Pons (tissue), 1 donor: ENCODE data around the gene SNX7.

Experiments used
- DNase-seq: peaks from one replicate; pipeline ENCODE4 v3.0.0-alpha.2; 2016; ENCODE audit warnings: low spot score

The SNX7 gene

DNA sequence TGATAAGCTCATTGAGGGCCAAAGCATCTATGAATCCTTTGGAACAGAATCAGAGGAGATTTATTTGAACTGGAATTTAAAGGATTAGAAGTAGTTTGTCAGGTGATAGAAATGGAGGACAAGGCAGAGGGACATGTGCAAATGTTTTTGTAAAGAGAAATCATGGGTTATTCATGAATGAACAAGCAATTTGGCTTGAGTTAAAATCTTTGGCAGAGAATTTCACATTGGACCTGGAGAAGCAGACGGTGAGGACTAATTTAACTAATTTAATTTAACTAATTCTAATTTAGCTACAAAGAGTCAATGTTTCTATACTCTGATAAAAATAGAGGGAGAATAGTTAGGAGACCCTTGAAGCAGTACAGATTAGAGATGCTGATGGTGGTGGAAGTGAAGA lies 36.3 kb downstream of the SNX7 start:
- DNase-seq = no peak

DNA sequence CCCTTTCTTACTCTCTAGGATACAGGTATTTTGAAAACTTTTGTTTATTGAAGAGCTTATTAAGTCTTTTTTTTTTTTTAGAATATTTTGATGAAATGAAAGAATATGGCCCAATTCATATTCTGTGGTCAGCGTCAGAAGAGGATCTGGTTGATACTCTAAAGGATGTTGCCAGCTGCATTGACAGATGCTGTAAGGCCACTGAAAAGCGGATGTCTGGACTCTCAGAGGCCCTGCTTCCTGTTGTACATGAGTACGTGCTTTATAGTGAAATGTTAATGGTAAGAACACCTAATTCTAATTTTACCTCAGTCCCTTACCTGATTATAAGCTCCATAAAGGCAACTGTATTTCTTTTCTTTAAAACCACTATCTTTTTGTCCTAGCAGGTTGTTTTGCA lies 37.1 kb downstream of the SNX7 start:
- no peak for DNase-seq

DNA sequence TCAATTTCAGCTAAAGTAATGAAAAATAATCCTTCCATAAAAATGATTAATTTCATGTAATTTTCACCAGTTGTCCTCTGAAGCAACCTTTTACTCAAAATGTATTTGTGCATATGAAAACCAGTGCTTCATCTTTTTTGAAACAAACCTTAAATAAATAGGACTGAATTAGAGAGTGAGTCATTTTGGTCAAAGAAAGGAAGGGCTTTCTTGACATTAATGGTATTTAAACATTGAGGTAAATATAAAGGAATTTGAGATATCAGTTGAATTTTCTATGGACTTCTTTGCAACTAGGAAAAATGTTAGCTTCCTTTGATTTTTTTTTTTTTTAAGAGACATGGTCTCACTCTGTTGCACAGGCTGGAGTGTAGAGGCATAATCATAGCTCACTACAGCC lies 38.7 kb downstream of the SNX7 start:
- no peak for DNase-seq

DNA sequence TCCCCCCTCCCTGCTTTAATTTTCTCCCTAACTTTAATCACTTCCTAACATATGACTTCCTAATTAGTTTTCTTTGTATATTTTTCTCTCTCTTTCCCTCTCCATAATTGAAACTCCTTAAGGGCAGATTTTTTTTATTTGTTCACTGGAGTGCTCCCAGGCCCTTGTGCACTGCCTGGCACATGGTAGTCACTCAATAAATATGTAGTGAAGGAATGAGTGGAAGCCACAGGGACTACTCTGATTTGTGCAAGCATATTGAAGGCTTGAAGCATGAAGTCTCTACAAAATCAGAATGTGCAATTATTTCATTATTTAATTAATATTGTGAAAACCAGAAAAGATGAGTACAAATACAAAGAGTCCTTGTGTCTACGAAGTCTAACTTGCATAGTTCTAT lies 41.5 kb downstream of the SNX7 start:
- no peak for DNase-seq

DNA sequence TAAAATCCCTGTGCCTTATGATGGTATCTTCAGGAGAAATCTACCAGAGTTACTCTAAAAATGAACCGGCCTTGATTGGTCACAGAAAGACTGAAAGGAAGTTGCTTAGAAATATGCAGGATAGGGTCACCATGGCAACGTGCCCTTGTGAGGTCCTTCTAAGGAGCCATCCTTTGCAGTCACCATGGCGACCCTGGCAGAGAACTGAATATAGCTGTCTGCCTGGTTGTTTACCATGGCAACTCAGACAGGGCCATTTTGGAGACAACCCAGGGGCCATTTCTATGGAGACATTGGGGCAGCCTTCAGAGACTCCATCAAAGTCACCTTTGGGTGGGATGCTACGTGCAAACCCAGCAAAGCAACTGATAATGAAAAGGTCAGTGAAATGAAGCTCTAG lies 43.0 kb downstream of the SNX7 start:
- peak; percentile 64 for DNase-seq

DNA sequence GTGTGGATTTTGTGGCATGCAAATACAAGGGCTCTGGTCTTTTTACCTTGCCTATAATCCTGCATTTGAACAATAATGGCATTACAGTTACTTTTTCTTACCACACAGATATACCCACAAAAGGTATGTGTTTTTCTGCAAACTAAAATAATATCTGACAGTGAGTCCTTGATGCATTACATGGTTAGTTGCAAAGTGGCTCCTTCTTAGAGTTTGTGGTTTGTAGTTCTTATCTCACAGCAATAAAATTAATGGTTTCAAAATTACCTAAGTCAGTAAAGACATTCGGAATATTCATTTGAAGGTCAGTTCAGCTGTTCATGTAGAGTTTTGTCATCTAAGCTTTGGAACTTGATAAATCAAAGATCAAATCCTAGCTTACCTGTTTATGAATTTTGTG lies 43.5 kb downstream of the SNX7 start:
- no peak for DNase-seq

DNA sequence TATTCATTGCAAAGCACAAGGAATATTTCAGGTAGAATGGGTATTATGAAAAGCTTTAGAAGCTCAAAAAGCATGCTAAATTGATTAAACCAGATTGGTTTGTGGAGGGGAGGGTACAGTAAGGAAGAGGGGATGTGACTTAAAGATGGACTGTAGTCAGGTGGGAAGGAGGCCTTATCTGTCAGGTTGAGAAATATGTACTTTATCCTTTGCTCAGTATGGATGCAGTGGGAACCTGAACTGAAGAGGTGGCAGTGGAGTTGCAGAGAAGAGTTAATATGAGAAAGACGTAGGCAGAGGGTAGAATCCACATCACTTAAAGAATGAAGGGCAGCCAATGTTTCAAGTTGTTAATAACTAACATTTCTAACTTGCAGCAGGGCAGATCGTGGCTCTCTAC lies 44.1 kb downstream of the SNX7 start:
- no peak for DNase-seq

DNA sequence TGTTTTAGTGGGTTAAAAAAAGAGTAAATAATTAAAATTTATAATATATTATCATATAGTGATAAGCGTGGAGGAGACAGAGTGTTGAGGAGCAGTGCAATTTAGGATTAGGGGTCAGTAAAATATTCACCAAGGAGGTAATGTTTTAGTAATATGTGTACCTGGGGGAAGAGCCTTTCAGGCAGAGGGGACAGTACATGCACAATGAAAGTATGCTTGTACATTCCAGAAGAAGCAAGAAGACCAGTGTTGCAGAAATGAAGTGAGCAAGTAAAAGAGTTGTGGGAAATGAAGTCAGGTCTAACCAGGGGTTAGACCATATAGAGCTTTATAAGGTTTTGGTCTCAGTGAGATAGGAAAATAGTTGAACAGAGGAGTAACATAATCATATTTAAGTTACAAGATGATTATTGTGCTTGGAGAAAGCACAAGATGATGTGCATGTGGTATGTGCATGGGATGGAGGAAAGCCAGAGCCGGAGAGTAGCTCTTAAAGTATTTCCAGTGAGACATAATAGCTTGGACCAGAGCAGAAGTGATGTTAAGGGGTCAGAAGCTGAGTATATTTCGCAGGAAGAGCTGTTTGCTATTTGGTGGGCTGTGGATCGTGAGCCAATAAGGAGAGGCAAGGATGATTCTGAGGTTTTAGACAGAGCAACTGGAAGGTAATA lies 44.8 kb downstream of the SNX7 start:
- DNase-seq = no peak

DNA sequence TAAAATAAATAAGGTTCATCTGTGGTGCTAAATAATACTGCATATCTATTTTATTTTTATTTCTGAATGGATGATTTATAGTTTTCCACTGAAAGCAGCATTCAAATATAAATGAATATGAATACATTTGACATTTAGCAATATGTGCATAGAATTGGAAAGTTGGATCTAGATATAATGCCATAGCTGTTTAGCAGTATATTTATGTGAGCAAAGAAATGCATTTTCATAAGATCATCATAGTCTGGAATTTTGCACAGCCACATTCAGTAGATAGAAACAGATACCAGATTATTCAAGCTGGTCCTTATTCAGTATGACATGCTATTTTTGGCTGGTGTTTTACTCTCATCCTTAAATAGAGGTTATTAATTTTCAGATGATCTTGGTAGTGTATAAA lies 46.0 kb downstream of the SNX7 start:
- DNase-seq = no peak

DNA sequence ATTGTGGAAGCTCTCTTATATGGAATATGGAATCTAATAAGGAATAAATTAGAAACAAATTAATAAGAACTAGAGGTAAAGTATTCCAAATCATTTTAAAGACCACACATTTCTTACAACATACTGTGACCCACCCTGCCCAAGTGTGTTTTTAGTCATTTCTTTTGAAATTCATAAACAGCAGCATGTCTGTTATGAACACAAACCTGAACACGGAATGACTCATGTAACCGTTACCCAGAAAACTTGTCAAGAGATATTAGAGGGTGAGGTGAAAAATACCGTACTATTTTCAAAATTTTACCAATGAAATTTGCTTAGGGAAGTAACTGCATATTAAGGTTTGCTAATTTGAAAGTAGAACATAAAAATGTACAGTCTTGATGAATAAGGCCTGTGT lies 48.4 kb downstream of the SNX7 start:
- DNase-seq = no peak

DNA sequence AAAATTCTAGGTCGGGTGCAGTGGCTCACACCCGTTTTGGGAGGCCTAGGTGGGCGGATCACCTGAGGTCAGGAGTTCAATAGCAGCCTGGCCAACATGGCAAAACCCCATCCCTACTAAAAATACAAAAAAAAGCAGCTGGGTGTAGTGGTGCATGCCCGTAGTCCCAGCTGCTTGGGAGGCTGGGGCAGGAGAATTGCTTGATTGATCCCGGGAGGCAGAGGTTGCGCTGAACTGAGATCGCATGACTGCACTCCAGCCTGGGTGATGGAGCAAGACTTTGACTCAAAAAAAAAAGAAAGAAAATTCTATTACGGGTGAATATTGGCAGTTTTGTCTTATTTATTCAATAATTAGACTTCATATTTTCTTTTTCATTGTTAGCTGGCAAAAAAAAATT lies 62.1 kb downstream of the SNX7 start:
- DNase-seq = no peak

DNA sequence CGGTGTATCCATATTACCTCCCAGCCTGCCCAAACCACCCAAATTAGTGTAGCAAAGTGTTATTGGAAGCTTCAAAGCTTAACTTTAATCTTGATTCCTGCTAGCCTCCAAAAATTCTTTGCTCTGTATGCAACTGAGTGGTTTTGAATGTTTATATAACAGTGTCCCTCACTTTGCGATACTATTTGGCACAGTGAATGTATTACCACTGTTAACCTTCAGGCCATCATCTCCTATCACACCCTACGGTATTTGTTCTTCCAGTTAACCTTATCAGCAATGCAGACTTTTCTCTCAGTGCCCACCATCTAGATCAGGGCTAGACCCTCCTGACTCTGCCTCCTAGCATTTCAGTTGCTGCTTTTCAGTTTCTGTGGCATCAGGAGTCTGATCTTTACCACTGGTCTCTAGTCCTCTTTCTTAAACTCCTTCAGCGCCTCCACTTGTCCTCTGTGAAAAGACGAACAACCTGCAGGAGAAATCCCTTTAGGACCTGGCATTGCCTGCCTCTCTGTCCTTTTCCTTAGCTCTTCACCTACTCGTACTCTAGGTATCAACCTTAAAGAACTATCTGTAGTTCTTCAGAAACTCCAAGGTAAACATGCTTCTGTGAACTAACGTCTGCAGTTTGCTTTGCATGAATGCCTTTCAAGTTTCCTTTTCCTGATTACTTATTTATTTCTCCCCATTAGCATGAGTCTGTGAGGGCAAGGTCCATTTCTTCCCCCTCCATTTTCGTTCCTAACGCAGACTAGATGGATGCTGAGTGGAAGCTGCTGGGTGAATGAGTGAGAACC lies 71.7 kb downstream of the SNX7 start:
- DNase-seq = no peak

DNA sequence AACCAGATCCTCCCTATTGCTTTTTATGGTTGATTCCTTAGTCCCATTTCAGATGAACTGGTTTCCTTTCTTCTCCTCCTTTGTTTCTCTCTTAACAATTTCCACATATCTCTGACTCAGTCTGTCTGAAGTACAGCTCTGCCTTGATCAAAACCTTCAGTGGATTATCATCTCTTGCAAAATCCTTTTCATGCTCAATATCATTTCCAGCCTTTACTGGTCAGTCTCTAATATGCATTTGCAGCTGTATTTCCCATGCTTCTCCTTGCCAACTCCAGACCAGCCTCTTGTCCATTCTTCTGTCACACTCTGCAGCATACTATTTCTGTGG lies 72.2 kb downstream of the SNX7 start:
- DNase-seq = no peak

DNA sequence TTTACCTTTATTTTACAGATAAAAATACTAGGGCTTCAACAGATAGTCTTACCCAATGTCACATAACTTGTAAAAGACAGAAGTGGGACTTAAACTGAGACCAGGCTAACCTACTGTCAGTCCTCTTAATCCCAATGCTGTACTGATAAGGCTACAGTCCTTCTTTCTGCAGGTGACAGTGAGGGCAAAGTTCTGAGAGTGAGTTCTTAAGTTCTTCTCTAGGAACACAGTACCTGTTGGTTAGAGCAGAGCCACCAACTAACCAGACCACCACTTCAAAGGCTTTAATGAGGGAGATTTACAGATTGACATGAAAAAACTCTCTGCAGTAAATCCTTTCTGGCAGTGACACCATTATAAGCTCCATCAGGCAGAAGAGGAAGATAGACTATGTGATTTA lies 74.2 kb downstream of the SNX7 start:
- no peak for DNase-seq

DNA sequence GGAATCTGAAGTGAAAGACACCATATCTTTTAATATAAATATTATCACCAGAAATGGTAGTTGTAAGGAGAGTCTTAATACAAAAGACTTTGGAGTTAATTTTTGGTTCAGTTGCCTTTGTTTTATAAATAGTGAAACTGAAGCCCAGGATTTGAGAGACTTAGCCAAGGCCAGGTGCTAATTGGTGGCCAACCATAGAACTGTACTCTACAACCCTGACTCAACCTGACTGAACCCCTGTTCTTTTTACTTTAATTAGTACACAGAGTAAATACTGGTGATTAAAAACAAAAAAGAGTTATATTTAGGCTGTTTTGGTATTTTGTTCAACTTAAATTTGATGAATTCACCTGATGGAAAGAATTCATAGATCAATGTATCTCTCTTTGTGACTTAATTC lies 76.3 kb downstream of the SNX7 start:
- no peak for DNase-seq

DNA sequence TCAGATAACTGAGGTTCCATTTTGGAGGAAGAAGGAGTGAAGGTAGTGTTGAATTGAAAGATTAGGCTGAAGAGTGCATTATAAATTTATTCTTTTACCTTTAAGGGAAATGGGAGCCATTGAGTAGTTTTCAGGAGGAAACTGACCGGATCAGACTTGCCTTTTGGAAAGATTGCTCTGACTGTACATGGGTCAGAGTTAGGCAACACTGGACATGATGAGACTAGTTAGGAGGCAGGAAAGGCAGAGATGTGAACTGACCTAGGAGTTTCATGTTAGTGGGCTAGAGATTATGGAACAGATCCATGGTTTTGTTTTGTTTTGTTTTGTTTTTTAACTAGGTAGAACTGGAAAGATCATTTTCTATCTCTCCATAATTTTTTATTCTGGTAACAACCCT lies 78.2 kb downstream of the SNX7 start:
- DNase-seq = no peak

DNA sequence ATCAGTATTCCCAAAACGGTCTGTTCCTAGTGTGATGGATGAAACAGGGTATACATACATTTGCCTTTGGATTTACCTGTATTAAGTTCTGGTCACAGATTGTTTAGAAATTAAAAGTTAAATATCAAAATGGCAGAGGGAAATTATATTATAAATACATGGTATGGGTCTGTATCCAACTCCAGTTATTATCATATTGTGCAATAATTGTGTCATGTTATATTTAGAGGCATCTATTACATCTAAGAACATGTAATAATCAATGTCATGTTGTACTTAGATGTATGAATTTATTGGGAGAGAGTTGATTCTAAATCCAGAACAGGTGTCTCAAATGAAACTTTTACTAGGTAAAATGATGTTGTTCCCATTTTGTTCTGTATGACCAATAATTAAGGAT lies 79.6 kb downstream of the SNX7 start:
- no peak for DNase-seq

DNA sequence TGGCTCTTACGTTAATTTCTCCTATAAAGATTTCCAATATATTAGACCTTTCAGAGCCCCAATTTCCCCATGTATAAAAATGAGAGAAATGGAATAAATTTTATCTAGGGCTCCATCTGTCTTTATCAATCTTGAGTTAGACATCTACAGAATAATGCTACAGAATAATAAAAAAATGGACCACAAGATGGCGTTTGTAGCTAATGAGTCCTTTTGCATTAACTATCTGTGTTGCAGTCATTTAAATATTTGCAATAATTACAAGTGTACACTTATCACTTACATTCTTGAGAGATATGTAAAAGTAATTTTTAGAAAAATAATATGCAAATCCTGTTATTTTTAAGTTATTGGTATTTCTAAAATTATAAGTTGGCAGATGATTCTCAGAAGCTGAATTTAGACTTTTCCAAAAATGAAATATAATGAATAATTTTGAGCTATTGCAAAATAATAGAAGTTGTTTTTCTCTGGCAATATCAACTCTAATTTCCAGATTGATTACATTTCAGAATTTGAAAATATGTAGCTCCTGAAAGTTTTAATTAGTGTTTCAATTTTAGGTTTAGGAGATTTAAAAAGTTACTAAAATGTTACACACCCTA lies 87.7 kb downstream of the SNX7 start:
- peak; percentile 59 for DNase-seq

DNA sequence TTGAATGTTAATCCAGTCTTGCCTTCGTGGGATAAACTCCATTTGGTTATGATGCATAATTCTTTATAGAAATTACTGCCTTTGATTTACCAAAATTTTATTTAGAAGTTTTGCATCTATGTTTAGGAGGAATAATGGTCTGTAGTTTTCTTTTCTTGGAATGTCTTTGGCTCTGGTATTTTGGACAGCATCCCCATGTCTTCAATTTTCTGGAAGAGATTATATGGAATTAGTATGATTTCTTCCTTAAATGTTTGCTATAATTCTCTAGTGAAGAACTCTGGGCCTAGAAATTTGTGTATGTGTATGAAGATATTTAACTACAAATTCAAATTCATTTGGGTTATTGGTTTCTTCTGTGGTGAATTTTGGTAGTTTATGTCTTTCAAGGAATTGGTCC lies 92.7 kb downstream of the SNX7 start:
- no peak for DNase-seq

DNA sequence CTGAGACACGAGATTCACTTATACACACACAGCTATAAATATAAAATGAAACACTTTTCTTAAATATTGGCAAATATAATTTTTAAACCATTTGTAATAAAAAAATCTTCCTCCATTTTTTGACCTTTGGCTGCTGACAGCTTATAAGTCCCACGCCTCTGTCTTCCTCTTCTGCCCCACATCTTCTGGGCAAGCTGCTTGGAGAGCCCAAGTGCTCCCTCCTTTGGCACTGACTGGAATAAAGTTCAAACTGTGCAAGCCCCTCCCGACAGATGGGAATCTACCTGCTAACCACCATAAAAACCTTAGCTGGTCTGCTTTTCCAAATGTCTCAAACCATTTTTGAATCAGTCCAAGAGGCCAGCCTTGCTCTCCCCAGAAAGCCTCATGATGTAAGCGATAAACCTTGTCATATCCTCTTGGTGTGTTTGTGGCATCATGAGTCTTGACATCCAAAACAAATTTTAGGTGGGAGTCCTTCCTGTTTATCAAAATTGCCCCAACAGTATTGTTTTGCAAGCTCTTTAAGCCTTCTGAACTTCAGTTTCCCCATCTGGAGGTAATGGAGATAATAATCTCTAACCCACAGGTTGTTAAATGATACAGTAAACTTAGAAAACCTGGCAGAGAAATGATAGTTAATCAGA lies 99.8 kb downstream of the SNX7 start:
- no peak for DNase-seq

DNA sequence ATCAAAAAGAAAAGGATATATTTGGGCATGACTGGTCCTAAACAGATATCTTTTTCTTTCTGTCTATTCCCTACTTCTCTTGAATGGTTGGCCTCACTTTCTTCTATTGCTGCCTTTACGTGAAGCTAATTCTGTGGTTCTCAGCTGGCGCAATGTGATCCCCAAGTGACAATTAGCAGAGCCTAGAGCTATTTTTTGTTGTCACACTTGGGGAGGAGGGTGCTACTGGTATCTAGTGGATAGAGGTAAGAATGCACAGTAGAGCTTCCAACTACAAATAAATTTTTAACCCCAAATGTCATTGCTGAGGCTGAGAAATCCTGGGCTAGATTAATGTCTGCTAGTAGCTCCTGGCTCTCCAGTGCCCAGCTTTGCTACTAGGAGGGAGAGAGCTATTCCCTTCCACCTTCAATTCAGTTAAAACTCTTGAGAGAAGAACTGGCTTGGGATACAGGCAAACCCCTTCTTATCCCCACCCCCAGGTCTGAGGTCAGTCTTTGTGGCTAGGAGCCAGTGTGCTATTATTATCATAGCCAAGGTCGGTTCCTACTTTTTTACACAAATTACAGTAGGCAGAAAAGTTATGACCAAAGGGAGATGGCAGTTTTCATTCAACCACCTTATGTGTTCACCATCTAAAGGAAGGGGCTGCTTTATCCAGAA lies 102.1 kb downstream of the SNX7 start:
- no peak for DNase-seq

DNA sequence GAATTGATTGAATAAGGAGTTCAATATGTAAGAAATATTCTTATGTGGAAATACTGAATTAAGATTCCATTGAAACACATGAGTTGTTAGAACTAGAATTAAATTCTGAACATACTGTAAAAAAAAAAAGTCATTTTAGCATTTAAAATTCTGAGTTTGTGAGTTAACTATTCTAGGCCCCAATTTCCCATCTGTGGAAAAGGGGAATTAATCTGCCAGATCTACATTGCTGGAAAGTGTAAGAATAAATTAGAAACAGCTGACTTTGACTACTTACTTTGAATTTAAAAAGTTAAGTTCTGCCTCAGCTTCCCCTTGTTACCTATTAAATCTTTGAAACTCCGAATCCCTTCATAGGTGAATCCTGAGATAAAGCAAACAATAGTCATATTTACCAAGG lies 103.0 kb downstream of the SNX7 start:
- DNase-seq = no peak

DNA sequence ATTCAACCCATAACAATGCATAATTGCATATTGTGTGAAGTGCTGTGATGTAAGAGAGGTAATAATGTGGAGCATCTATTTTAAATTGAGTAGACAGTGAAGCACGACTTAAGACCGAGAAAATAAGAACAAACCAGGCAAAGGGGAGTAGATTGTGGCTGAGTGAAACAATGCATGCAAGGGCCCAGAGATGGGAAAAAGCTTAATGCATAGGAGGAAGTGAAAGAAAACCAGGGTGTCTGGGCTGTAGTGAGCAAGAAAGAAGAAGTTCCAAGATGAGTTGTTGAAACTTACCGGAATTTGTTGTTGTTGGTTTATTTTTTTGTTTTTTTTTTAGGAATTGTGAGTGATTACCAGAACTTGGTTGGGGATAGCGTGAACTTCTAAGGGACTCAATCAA lies 104.7 kb downstream of the SNX7 start:
- DNase-seq = peak; percentile 68
